ENCODE results near the gene RPS21. TPM values are rescaled to one million over a fixed set of nuclear protein-coding genes. Genes with fewer than 3 reads are reported as not detected.

Gene RPS21
- total and polyA plus RNA-seq, 2 of the 13 experiments (the other 11 are each of a cell fraction or from before 2014, with no cell fraction given) = 2,647 to 11,063 TPM

DNA sequence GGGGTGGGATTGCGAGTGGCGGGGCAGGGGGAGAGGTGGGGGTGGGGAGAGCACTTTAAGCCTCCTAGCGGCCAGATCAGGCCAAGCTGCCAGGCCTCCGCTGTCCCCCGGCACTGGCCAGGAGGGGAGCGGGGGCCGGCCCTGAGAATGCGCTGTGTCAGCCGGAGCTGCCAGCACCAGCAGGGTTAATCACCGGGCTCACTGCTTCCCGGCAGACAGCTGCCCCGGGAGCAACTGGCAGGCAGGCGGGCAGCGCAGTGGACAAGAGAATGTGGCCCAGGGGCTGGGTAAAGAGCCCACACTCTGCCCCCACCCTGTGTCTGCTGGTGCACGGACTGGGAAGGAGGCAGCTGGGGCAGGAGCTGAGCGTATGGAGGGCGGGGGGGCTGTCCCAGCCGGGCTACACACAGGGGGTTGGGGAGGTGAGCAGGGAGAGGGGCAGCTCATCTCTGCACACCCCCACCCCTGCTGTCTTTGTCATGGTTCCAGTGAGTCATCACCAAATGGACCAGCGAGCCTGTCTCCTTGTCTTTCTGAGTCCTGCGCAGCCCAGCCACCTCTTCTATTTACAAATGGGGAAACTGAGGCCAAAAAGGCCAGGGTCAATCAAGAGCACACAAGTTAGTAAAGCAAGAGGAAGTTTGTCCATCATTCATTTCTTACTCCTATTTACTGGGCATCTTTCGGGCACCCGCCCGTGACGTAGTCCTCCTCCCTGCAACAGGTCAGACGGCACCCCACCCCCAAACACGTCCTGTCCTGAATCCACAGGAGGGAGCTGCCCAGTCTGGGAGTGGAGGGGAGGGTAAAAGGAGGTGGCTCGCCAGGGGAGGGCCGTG lies 17.7 kb upstream of the RPS21 start (continued):
- no peak for TF ChIP-seq HNF4G (IDR thresholded peaks at IDR 0.05; ENCODE audit: borderline replicate concordance, low read depth, low read length)
- TF ChIP-seq HNF4G (CRISPR knock-in tag; IDR thresholded peaks at IDR 0.05; ENCODE audit: borderline replicate concordance, low read depth) = no peak; the same call in 1 of the 2 replicates
- peak; percentile 54 for TF ChIP-seq YY1 (IDR thresholded peaks at IDR 0.05; ENCODE audit: insufficient read depth, insufficient replicate concordance, low read depth, low read length)
- peak; percentile 88; the same call in 1 of the 2 replicates for TF ChIP-seq ZNF564 (CRISPR knock-in tag; IDR thresholded peaks at IDR 0.05)
- TF ChIP-seq, protein P1, sequence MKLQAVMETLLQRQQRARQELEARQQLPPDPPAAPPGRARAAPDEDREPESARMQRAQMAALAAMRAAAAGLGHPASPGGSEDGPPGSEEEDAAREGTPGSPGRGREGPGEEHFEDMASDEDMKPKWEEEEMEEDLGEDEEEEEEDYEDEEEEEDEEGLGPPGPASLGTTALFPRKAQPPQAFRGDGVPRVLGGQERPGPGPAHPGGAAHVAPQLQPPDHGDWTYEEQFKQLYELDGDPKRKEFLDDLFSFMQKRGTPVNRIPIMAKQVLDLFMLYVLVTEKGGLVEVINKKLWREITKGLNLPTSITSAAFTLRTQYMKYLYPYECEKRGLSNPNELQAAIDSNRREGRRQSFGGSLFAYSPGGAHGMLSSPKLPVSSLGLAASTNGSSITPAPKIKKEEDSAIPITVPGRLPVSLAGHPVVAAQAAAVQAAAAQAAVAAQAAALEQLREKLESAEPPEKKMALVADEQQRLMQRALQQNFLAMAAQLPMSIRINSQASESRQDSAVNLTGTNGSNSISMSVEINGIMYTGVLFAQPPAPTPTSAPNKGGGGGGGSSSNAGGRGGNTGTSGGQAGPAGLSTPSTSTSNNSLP (IDR thresholded peaks at IDR 0.05; ENCODE audit: low read depth, low read length) = 0 out of 2 replicates have a peak, but pooled peaks have one; percentile 3
- TF ChIP-seq ZNF737 (CRISPR knock-in tag; IDR thresholded peaks at IDR 0.05; ENCODE audit: borderline replicate concordance) = no peak
- TF ChIP-seq, protein P2, sequence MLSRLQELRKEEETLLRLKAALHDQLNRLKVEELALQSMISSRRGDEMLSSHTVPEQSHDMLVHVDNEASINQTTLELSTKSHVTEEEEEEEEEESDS (CRISPR knock-in tag; IDR thresholded peaks at IDR 0.05; ENCODE audit: borderline replicate concordance) = no peak
- no peak for TF ChIP-seq ESRRA (CRISPR knock-in tag; IDR thresholded peaks at IDR 0.05; ENCODE audit: low read depth)
- no peak for TF ChIP-seq ZNF547 (CRISPR knock-in tag; IDR thresholded peaks at IDR 0.05)
- TF ChIP-seq ATM (IDR thresholded peaks at IDR 0.05; ENCODE audit: borderline replicate concordance) = no peak
- no peak for TF ChIP-seq ZNF17 (CRISPR knock-in tag; IDR thresholded peaks at IDR 0.05)
- no peak for TF ChIP-seq RARA (CRISPR knock-in tag; IDR thresholded peaks at IDR 0.05)
- TF ChIP-seq FLYWCH1 (CRISPR knock-in tag; IDR thresholded peaks at IDR 0.05) = no peak; the same call in 1 of the 2 replicates
- TF ChIP-seq, protein P3, sequence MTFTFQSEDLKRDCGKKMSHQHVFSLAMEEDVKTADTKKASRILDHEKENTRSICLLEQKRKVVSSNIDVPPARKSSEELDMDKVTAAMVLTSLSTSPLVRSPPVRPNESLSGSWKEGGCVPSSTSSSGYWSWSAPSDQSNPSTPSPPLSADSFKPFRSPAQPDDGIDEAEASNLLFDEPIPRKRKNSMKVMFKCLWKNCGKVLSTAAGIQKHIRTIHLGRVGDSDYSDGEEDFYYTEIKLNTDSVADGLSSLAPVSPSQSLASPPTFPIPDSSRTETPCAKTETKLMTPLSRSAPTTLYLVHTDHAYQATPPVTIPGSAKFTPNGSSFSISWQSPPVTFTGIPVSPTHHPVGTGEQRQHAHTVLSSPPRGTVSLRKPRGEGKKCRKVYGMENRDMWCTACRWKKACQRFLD (CRISPR knock-in tag; IDR thresholded peaks at IDR 0.05; ENCODE audit: borderline replicate concordance) = no peak; the same call in 1 of the 2 replicates
- TF ChIP-seq, protein P4, sequence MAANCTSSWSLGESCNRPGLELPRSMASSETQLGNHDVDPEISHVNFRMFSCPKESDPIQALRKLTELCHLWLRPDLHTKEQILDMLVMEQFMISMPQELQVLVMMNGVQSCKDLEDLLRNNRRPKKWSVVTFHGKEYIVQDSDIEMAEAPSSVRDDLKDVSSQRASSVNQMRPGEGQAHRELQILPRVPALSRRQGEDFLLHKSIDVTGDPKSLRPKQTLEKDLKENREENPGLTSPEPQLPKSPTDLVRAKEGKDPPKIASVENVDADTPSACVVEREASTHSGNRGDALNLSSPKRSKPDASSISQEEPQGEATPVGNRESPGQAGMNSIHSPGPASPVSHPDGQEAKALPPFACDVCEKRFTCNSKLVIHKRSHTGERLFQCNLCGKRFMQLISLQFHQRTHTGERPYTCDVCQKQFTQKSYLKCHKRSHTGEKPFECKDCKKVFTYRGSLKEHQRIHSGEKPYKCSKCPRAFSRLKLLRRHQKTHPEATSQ (CRISPR knock-in tag; IDR thresholded peaks at IDR 0.05; ENCODE audit: borderline replicate concordance) = no peak
- TF ChIP-seq, protein P5, sequence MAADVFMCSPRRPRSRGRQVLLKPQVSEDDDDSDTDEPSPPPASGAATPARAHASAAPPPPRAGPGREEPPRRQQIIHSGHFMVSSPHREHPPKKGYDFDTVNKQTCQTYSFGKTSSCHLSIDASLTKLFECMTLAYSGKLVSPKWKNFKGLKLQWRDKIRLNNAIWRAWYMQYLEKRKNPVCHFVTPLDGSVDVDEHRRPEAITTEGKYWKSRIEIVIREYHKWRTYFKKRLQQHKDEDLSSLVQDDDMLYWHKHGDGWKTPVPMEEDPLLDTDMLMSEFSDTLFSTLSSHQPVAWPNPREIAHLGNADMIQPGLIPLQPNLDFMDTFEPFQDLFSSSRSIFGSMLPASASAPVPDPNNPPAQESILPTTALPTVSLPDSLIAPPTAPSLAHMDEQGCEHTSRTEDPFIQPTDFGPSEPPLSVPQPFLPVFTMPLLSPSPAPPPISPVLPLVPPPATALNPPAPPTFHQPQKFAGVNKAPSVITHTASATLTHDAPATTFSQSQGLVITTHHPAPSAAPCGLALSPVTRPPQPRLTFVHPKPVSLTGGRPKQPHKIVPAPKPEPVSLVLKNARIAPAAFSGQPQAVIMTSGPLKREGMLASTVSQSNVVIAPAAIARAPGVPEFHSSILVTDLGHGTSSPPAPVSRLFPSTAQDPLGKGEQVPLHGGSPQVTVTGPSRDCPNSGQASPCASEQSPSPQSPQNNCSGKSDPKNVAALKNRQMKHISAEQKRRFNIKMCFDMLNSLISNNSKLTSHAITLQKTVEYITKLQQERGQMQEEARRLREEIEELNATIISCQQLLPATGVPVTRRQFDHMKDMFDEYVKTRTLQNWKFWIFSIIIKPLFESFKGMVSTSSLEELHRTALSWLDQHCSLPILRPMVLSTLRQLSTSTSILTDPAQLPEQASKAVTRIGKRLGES (CRISPR knock-in tag; IDR thresholded peaks at IDR 0.05; ENCODE audit: borderline replicate concordance) = no peak

Data from HepG2 (cell line).